Measurements from ENCODE around the gene CTPS2.
A peak's percentile ranks its signal among the peaks of the same experiment; 100 is the strongest.

- peak; percentile 32; the same call in 1 of the 2 replicates for TF ChIP-seq RAD21 (IDR thresholded peaks at IDR 0.05; ENCODE audit: low read length)
- no peak for TF ChIP-seq EP300 (IDR thresholded peaks at IDR 0.05; ENCODE audit: borderline replicate concordance in 1 of 2, low read depth in 1 of 2, low read length in 1 of 2)
- TF ChIP-seq CTCF (IDR thresholded peaks at IDR 0.05) = peak; percentile 38
These were observed 47.8 kb downstream of the CTPS2 start for GRCh38 chrX:16664626-16665025.

Data from SK-N-SH (cell line).